Pulmonary artery endothelial cell (primary cell): ENCODE data around the gene SPG11. TPM values are rescaled to one million over a fixed set of nuclear protein-coding genes. Genes with fewer than 3 reads are reported as not detected.

Experiments used
- DNase-seq: peaks from one replicate; pipeline ENCODE4 v3.0.0-alpha.2; 2011; ENCODE audit warnings: low read depth, low spot score
- total RNA-seq: library from RNA; depleted of rRNA; stranded (reverse); fragments of >200 nt; gene quantifications from 2 replicates; pipeline ENCODE4 v1.2.3, GENCODE V29; 2014

The SPG11 gene
- total RNA-seq, 1 donor from 2014 or later = 42.3 TPM

DNA sequence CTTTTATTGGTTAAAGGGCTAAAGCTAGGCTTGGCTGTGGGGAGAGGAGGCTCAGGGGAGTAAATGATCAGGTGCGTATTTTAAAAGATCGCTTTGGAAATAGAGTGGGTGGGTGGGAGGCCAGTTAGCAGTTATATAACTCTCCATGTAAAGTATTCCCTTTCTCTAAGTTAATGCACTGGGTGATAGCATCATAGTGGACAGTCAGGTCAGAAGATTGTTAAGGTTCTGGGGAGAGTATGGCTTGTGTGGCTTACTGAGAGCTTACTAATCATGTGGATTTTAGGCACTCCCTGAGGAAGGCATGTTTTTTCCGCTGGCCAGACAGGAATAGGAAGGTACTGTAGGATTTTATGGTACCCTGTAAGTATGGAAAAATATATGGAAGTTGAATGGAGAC is 132.8 kb downstream of the SPG11 start:
- no peak for DNase-seq

DNA sequence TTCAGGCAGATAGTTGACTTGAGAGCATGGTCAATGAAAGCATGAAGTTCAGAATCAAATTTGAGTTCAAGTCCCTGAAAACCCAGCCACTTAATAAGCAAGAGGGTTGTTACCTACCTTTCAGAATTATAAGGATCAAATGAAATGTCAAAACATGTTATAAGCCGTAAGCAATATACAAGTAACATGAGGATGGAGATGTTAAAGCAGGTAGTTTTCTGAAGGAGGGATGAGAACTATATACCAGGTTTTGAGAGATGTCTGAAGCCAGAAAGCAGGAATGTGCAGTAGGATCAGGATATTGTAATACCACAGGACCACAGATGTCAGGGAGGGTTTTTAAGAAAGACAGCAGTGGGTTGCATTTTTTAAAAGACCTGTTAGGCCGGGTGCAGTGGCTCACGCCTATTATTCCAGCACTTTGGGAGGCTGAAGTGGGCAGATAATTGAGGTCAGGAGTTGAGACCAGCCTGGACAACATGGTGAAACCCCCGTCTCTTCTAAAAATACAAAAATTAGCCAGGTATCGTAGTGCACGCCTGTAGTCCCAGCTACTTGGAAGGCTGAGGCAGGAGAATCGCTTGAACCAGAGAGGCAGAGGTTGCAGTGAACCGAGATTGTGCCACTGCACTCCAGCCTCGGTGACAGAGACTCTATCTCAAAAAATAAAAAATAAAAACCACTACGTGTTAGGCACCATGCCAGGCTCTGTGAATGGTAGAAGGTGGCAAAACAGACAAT is 133.4 kb downstream of the SPG11 start:
- DNase-seq = no peak

DNA sequence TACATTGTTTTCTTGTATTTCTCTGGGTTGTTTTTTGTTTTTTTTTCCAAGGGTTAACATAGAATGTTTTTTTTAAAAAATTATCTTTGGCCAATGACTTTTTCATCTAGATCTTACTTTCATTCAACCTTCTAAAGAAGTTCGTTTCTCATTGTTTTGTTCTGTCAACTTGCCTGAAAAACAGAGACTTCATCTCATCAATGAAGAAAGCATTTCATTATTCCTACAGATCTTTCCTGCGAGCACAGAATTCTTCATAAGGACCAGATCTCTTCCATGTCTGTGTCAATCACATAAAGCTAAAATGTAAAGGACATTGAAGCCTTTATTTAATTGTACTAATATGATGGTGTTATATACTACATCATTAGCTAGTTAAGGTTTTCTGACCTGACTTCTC is 136.2 kb downstream of the SPG11 start:
- no peak for DNase-seq

DNA sequence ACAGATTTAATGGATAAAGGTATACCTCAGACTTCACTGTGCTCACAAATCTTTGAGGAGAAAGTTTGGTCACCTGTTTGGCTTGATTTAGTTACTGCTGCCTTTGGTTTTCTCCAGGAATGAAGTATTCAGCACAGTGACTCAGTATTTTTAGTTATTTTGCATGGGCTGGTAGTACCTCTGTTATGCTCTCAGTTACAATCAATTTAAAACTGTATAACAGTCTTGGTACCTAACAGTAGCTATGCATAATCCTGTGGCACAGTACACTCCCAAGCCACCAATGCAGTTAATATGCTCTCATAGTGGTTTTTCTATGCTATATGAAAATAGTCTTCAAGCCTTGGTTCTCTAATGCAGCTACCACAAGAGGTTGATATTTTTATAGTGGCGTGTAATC is 138.4 kb downstream of the SPG11 start:
- no peak for DNase-seq

DNA sequence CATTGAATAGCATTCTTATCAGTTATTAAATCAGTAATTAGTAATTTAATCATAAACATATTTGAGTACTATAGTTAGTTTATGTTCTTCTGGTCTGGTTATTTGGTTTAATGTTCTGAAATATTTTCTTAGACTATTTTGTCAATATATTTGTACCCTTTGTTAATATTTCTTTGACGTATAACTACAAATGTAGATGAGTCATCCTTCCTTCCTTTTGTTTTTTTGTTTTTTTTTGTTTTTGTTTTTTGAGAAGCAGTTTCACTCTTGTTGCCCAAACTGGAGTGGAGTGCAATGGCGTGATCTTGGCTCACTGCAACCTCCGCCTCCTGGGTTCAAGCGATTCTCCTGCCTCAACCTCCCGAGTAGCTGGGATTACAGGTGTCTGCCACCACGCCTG is 143.9 kb downstream of the SPG11 start:
- no peak for DNase-seq

DNA sequence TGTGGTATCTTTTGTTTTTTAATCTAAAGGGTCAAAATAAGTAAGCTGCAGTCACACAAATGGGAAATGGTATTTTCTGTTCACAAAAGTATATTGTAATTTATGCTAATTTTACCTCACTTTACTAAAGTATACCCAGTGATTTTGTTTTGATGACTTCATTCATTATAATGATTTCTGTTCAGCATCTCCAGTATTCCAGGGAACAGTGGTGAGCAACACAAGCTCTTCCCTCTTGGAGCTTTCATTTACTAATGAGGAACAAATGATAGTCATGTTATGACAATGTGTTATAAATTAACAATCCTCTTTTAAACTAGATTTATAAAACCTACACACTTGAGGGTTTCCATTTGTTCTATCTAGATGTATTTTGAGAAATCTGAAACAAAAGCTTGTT is 147.0 kb downstream of the SPG11 start:
- DNase-seq = no peak

Other genes starting within 250 kb of the SPG11 start
- 71.9 and 97.7 TPM in 2 replicates for gene CTDSPL2, start 236.0 kb downstream of the SPG11 start, total RNA-seq
- 49.5 and 74.3 TPM in 2 replicates for gene EIF3J, start 126.5 kb downstream of the SPG11 start, total RNA-seq
- gene PATL2, start 47.7 kb upstream of the SPG11 start, total RNA-seq = under 0.01 TPM in 1 of 2 replicates, not detected in the other
- gene B2M, start 47.9 kb upstream of the SPG11 start, total RNA-seq = 1,552 and 2,400 TPM in 2 replicates
- 7.2 and 18.5 TPM in 2 replicates for gene TRIM69, start 72.9 kb upstream of the SPG11 start, total RNA-seq